AG09319 (cell line): ENCODE results near the gene RFNG.

Source experiments
- DNase-seq: peaks from one replicate; pipeline ENCODE4 v3.0.0-alpha.2; 2010; ENCODE audit warnings: low read depth; ENCODE audit errors: extremely low read depth
- TF ChIP-seq, protein P1 (sequence below): IDR thresholded peaks from 2 replicates; pipeline ENCODE4 v1.5.1; 2011; ENCODE audit warnings: low read depth, mild to moderate bottlenecking, inconsistent platforms, low read length, moderate library complexity

The RFNG gene

DNA sequence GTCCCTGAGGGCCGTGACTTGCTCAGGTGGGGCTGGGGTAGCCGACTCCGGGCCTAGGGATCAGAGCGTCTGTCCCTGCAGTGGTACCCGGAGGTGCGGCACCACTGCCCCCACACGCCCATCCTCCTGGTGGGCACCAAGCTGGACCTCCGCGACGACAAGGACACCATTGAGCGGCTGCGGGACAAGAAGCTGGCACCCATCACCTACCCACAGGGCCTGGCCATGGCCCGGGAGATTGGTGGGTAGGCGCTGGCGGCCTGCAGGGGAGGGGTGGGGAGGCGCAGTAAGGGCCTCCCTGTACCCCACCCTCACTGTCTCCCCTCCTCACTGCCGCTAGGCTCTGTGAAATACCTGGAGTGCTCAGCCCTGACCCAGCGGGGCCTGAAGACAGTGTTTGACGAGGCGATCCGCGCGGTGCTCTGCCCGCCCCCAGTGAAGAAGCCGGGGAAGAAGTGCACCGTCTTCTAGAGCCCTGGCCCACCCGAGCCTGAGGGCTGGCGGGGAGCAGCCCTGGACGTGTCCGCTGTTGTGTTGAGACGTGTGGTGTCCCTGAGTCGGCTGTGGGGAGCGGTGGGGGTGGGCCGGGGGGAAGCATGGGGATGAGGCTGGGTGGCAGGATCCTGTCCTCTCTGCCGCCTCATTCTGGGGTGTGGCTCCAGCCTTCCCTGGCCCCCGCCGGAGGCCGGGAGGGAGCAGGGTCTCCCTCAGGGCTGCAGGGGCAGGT, 18.1 kb downstream of the RFNG start:
- DNase-seq: no peak
- TF ChIP-seq, protein P1, sequence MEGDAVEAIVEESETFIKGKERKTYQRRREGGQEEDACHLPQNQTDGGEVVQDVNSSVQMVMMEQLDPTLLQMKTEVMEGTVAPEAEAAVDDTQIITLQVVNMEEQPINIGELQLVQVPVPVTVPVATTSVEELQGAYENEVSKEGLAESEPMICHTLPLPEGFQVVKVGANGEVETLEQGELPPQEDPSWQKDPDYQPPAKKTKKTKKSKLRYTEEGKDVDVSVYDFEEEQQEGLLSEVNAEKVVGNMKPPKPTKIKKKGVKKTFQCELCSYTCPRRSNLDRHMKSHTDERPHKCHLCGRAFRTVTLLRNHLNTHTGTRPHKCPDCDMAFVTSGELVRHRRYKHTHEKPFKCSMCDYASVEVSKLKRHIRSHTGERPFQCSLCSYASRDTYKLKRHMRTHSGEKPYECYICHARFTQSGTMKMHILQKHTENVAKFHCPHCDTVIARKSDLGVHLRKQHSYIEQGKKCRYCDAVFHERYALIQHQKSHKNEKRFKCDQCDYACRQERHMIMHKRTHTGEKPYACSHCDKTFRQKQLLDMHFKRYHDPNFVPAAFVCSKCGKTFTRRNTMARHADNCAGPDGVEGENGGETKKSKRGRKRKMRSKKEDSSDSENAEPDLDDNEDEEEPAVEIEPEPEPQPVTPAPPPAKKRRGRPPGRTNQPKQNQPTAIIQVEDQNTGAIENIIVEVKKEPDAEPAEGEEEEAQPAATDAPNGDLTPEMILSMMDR: no peak

DNA sequence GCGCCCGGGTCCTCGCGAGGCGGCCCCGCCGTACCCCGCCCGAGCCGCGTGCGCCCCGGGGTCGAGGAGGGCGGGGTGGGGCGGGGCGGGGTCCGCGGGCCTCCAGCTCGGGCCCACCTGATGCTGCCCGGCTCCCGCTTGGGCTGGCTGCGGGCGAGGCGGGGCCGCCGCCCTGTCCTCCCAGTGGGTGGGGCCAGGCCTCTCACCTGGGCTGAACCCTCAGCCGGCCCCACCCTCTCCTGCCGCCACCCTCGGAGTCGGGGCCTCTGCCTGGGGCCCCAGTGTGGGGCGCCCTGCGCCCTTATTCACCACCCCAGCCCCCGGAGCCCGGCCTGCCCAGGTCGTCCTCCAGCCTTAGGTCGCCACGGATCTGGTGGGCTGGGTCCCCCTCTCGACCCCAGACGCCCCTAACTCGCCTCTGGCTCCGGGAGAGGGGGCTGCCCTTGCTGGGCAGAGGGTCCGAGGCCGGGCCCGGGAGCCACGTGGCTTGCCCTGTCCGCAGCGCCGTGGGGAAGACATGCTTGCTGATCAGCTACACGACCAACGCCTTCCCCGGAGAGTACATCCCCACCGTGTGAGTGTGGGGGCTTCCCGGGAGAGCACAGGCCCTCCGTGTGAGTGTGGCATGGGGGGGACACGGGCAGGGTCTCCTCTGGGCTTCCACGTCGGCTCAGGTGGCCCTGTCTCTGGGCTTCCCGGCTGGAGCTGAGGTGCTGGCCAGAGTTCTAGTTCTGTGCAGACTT, 19.6 kb downstream of the RFNG start:
- TF ChIP-seq, protein P1: no peak
- DNase-seq: no peak

DNA sequence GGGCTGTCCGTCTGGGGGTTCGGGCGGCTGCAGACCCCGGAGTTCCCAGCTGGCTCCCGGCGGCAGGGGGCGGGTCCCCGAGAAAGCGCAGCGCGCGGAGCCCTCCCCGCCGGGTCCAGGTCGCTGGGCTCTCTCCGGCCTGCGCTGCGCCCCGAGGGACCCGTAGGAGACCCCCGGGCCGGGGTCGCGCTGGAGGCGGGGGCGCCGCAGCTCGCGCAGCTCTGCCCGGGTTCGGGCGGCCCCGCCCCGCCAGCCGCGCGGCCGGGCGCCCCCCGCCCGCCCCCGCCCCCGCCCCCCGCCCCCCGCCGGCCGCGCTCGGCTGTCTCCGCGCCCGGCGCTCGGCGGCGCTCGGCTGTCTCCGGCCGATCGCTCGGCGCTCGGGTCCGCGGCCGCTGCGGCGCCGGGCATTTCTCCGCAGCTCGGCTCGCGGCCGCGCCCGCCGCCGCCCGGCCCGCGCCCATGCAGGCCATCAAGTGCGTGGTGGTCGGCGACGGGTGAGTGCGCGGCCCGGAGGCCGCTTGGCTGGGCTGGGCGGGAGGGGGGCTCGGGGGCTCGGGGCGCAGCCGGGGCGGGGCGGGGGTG, 20.2 kb downstream of the RFNG start, which contains the start of gene RAC3:
TSS of gene RAC3 (plus strand) at position 376 of the 582 bp plus-strand sequence. CDS start at position 460, 84 bp downstream.
- no peak for DNase-seq
- TF ChIP-seq, protein P1: no peak

DNA sequence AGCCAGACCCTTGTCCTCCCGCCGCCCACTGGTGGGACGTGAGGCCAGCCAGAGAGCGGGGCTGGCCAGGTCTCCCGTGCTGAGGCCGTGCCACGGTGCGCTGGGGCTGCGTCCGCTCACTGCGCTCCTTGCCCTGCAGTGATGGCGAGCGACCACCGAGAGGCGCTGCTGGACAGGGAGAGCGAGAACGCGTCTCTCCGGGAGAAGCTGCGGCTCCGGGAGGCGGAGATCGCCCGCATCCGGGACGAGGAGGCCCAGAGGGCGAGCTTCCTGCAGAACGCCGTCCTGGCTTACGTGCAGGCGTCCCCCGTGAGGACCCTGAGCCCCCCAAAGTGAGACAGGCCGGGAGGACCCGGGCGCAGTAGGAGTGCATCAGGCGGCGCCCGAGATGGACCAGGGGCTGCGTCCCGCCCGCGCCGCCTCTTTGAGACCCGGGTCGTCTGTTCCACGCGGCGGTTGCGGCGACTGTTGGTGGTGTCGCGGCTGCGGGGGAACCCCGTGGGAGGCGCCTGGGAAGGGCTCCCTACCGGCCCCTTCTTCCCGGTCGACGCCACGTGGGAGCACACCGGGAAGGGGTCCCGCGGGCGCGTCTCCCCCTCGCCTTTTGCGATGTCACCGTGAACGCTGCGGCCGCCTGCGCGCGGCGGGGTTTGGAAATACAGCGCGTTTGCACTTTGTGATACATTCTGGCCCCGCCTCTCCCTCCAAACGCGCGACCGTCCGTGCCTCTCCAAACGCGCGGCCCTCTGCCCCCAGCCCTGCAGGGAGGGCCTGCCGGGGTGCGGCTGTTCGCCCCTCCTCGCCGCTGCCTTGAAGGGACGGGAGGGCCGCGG, 20.9 kb downstream of the RFNG start:
- TF ChIP-seq, protein P1: peak; percentile 72
- DNase-seq: peak; percentile 51

DNA sequence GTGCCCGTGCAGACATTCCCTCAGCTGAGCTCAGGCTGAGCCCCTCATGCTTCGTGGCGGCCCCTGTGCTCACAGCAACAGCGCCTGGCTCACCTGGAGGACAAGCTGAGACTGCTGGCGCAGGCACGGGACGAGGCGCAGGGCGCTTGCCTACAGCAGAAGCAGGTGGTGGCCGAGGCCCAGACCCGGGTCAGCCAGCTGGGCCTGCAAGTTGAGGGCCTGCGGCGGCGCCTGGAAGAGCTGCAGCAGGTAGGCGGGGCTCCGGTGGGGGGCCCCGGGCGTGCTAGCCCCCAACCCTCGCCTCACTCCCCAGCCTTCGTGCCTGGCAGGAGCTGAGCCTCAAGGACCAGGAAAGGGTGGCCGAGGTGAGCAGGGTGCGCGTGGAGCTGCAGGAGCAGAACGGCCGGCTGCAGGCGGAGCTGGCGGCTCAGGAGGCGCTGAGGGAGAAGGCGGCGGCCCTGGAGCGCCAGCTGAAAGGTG, 21.6 kb downstream of the RFNG start:
- TF ChIP-seq, protein P1: no peak
- no peak for DNase-seq

DNA sequence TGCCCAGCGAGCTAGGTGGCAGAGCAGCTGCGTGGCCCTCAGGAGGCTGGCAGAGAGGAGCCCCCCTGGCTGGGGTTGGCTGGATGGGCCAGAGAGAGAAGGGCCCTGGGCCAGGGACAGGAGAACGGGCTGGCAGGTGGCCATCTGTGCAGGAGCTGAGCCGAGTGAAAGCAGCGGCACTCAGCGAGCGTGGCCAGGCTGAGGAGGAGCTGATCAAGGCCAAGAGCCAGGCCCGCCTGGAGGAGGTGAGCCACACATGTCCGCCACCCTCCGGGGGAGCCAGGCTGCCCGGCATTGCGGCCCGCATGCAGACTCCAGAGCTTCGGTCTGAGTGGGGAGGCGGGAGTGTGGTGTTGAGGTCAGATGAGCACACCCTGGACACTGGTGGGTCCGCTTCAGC, 22.2 kb downstream of the RFNG start:
- TF ChIP-seq, protein P1: no peak

More for the DNA sequence above, 22.2 kb downstream of the RFNG start:
- DNase-seq: no peak
